HG03196 (cell line): ENCODE measurements around the gene IMP4.
"Not testable (repeated sequence)": the region's sequence is repeated elsewhere in the genome, so short reads cannot be mapped to it uniquely, and the experiment has no call there.

Source experiments
- ATAC-seq: cut with Tn5 transposase; IDR thresholded peaks from one replicate; pipeline ENCODE4 v1.9.1; 2021; ENCODE audit not compliant: unreplicated experiment

The IMP4 gene, protein sequence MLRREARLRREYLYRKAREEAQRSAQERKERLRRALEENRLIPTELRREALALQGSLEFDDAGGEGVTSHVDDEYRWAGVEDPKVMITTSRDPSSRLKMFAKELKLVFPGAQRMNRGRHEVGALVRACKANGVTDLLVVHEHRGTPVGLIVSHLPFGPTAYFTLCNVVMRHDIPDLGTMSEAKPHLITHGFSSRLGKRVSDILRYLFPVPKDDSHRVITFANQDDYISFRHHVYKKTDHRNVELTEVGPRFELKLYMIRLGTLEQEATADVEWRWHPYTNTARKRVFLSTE

DNA sequence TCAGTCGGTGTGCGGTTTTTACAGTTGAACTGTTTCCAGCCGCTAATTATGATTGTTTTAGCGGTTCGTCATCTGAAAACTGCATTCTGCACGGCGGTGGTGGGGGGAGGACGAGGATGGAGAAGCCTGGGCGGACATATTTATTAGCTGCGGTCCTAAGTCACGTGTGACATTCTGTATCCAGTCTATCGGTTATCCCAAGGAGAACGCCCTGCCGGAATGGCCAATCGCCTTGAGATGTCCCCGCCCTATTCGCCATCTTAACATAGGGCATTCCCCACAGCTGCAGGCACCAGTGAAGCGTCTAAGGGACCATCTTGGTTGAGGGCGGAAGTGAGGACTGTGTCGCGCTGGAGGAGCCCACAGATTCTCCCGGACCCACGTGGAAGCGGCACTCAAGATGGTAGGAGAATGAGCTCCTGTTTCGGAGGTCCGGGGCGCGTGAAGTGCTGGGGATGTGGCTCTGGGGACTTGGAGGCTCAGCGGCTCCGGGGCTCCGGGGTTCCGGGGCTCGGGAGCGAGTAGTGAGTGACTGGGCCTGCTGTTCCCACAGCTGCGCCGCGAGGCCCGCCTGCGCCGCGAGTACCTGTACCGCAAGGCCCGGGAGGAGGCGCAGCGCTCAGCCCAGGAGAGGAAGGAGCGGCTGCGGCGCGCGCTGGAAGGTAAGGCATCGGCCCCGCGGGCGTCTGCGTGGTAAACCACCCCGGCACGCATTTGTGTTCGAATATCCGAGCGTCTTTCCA is at the start of gene IMP4:
TSS of gene IMP4 (plus strand) at position 365 of the 743 bp plus-strand sequence. CDS start at position 401, 36 bp downstream.
- ATAC-seq, result peak; percentile 88

DNA sequence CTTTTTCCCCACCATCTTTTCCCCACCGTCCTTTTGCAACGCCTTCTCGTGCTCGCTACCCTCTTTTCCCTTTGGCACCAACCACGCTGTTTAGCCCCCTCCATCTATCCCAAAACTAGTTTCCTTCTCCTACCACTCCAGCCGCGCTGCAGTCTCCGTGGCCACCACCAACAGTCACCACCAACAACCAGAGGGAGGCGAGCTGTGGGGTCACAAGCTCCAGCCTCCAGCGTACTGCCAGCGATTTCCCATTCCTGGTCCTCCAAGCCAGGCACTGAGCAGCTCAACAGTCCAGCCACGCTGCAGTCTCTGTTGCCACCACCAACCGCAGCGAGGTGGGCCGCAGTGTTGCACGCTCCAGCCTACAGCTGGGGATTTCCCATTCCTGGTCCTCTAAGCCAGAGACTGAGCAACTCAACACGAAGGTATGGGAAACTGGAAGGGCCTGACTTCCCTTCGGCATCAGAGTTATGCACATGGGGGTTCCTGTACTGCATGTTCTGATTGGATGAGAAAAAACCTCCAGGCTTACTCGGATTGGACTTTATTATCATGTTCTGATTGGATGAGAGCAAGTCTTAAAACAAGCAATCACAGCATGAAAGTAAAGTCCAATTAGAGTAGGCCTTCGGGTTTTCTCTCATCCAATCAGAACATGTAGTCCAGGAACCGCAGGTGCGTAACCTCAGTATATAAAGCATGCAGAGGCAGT is 42.3 kb upstream of the IMP4 start:
- ATAC-seq, result no peak

DNA sequence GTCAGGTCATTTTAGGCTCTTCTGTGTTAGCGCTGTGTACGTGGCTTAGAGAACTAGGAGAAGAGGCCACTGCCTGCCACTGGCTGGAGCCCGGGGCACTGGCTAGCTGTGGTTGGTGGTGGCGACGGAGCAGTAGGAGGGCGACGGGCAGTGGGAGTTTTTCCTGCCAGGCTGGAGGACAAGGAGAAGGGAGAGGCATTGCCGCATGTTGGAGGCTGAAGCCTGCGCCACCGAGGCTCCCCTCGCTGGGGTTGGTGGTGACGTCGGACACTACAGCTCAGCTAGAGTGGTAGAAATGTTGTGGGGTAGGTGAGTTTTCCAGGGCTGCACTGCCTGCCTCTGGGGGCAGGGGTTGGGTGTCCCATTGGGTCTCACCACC is 41.7 kb upstream of the IMP4 start:
- ATAC-seq, result no peak

DNA sequence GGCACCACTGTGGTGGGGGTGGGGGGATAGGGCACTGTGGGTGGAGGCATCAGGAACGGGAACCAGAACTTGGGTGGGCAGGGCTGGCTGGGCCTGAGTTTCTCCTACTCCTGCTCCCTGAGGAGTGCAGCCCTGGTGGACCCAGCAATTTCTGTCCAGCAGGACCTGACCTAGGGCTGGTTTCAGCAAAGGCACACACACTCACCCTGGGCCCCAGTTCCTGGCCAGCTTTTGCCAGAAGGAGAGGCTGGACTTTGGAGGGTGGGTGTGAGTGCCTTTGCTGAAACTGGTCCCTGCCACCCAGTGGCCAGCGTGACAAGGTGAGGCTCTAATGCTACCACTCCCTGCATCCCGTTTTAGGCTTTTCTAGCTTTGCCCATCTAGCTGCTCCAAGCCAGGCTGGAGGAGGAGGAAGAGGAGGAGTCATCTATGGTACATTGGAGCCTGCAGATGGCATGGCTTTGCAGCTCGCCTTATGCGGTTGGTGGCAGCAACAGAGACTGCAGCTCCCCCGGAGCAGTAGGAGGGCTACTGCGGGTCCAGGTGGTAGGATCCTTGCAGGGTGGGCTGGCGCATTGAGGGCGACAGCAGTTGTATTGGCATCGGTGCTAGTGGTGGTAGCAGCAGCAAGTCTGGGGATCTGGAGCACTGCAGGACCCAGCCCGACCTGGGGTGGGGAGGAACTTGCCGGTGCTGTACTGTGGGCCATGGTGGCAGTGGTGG is 40.4 kb upstream of the IMP4 start:
- ATAC-seq, result no peak

DNA sequence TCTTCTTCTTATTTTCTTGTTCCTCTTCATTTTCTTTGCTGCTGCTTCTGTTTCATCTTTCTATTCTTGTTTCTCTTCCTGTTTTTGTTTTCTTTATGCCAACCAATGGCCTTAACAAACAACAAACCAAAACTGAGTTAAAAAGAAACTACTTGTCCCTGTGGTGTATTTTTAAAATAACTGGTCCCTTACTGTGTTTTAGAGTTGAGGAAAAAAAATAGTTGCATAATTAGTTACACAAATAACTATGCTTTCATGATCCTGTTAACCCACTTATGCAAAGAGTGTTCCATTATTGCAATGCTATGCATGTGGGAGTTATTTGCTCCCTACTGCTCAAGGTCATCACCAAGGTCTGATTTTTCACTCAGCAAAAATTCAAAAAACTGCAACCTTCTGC is 39.5 kb upstream of the IMP4 start:
- ATAC-seq, result no peak

DNA sequence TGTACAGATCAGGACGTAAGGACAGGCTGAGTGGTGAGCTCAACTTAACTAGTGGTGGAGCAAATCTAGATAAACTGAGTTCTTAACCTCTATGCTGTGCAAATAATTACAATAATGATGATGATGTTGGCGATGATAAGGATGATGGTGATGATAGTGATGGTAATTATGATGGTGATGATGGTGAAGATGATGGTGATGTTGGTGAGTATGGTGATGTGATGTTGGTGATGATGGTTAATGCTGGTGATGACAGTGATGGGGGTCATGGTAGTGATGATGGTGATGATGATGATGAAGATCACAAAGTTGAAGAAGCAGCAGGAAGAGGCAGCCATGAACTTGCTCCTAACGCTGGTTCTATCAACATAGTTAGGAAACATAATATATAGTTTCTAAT is 38.0 kb upstream of the IMP4 start:
- ATAC-seq, result no peak

DNA sequence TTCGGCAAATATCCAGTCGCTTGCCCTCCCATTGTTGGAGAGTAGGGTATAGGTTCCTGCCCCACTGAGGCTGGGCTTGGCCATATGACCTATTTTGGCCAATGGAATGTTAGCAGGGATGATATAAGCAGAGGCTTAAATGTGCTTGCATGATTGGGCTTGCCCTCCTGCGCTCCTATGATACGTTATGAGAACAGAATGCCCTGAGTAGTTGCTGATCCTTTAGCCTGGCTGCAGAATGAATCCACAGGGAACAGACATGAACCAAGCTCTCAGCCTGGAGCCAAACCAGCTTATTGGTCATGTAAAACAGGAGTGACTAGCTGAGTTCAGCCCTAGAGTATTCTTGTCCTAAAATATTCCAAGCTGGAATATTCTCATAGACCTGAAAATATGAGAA is 34.8 kb upstream of the IMP4 start:
- no peak for ATAC-seq

DNA sequence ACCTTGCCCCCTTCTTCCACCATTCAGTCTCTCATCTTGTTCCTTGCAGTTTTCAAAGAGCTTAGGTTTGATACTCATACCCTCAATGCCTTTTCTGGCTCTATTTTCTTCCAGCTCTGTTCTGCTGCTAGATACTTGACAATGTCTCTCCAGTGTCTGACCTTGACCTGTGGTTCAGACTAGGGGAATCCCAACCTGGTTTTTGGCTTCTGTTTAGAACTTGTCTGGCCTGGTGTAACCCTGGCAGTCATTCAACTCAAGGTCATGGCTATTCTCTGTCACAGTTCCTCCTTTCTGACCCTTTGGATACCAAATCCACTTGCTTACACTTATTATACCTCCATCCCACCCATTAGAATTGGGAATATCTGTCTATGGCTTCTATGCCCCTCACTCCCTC is 31.8 kb upstream of the IMP4 start:
- ATAC-seq, result no peak

DNA sequence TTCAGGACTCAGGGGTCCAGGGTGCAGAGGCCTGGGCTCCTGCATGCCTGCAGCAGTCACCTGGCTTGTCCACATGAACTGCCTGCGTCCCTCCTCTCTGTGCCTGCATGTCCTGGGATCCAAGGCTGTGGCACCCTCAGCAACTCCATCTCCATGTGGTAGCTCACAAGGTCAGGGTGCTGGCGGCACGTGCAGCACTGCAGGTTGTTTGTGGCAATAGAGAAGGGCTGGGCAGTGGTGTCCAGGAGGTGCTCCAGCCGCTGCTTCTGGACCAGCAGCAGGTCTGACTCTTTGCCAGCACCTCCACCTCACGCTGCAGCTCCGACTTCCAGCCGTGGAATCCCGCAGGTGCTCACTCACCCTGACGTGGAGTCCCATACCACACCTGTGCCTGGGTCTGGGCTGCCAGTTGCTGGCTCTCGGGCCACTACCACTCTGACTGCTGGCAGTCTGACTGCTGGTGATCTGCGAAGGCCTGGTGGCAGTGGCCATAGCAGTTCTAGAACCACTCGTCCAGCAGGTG is 28.8 kb upstream of the IMP4 start:
- ATAC-seq, result no peak

DNA sequence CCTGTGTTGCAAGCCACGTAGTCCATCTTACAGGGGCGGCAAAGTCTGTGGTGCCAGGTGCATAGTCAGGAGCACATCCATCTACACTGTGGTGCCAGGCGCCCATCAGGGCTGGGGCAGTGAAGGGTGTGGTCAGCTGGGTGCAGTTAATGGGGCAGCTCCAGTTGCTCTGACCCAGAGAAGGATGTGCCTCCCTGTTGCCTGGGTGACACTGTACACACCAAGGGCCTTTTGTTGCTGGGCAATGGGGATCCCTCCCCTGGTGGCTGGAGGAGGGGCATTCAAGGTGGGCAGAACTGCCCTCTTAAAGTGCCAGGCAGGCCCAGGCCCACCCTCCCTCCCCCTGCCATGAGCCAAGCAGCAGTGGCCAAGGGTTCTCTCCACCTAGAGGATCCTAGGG is 28.3 kb upstream of the IMP4 start:
- ATAC-seq, result no peak

DNA sequence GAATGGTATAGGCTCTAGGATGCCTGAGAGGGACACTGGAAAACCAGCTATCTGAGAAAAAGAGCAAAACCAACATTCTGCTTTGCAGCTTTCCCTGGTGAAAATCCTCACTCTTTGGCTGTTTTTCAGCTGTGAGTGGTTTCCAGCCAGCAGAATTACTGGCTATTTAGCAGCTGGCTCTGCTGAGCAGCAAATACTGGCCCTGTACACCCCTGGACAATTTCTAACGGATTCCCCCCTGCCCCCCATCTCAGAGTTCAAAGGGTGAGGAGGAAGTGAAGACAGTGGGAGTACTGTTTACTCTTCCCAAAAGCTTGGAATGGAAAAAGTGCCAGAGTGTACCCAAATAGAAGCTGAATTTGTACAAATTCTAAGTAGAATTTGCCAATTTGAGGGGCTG is 26.1 kb upstream of the IMP4 start:
- no peak for ATAC-seq

DNA sequence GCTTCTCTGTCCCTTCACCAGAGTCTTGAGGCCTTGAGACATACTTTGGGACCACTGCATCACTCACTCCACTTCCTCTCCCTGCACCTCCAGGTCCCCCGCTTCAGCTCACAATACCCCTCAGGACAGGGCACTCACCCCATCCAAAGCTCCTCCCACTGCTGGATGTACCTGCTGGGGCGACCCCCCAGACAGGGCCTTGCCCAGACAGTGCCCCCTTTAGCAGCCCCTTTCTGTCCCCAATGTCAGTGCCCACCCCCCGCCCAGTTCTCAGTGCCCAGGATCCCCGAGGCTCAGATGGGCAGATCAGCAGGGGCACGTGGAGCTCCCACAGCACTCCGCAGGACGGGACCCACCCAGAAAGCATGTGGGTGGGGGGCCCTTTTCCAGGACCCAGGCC is 23.8 kb upstream of the IMP4 start:
- no peak for ATAC-seq

DNA sequence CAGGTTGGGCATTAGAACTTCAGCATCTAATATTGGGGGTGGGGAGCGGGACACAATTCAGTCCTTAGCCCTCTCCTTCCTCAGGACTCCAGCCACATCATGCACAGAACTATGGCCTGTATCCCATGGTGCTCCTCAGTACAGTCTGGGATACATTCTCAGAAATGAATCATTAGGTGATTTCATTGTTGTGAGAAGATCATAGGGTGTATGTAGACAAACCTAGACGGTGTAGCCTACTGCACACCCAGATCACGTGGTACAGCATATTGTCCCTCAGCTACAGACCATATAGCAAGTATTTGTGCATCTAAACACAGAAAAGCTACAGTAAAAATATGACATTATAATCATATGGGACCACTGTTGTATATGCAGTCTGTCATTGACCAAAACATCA is 23.2 kb upstream of the IMP4 start:
- ATAC-seq, result no peak

DNA sequence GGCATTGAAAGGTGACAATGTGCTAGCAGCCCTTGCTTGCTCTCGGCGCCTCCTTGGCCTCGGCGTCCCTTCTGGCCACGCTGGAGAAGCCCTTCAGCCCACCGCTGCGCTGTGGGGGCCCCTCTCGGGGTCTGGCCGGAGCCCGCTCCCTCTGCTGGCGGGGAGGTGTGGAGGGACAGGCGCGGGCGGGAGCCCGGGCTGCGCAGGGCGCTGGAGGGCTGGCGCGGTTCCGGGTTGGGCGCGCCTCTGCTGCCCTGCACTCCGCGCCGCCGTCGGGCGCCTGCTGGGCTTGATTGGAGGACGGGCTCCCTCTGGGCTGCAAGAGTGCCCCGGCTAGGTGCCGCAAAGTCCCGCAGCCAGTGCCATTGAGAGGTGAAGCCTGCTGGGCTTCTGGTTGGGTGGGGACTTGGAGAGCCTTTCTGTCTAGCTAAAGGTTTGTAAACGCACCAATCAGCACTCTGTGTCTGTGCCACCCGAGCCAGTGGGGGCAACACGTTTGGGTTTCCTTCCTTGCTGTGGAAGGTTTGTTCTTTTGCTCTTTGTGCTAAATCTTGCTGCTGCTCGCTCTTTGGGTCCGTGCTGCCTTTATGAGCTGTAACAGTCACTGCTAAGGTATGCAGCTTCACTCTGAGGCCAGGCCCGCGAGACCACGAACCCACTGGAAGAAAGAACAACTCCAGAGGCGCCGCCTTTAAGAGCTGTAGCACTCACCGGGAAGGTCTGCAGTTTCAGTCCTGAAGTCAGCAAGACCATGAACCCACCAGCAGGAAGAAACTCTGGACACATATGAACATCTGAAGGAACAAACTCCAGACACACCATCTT is 14.8 kb upstream of the IMP4 start:
- ATAC-seq, result no peak

DNA sequence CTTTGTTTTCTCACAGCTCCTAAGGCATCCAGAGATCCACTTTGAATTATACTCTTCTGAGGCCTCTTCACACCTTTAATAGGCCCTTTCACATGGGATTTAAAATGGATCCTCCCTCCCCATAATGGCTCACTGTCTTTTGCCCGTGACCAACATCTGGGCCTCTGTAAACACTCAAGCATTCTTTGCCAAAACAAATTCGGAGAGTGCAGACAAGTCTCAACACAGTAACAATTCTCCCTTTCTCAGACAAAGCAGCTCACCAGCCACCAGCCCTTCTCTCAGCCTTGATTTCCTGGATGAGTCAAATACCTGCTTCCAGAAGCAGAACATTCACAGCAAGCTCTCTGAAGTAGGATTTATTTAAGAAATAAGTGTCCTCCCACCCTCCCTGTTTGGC is 14.0 kb upstream of the IMP4 start:
- no peak for ATAC-seq

DNA sequence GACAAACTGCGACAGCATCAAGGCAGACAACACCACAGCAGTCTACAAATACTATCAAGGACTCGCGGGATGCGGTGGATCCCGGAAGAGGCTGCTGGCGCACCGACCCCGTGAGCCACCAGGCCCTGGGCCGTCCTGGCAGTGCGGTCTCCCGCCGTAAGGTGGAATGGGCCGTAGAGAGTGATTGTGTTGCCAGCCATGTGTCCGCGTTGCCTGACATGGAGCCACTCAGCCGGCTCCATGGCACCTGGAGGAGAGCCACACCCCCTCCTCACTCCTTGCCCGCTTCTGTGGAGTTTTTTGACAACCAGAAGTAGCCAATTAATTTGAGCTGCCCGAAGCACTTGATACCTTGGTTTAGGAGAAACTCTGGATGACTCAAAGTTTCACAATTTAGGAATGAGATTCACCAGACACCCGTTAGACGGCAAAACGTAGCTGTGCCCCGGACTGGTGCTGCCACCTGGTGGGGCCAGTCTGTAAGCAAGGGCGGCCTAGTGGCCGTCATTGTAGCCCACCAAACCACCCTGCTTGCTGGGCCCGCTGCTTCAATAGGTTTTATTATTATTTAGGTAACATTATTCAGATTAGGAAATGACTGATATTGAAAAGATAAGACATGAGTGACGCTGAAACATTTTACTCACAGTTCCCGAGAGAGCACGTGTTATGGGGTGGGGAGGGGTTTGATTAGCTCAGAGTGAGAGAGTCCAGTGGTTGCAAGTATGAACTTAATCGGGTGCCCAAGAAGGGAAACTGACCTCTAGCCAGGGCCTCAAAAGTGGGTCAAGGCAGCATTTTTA is 10.2 kb upstream of the IMP4 start:
- ATAC-seq, result no peak

DNA sequence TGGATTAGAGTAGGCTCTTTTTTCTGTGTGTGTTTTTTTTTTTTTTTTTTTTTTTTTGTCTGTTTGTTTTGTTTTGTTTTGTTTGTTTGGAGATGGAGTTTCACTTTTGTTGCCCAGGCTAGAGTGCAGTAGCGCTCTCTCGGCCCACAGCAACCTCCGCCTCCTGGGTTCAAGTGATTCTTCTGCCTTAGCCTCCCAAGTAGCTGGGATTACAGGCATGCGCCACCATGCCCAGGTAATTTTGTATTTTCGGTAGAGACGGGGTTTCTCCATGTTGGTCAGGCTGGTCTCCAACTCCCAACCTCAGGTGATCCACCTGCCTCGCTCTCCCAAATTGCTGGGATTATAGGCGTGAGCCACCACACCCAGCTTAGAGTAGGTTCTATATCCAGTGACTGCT is 9.4 kb upstream of the IMP4 start:
- ATAC-seq, result not testable (repeated sequence)

DNA sequence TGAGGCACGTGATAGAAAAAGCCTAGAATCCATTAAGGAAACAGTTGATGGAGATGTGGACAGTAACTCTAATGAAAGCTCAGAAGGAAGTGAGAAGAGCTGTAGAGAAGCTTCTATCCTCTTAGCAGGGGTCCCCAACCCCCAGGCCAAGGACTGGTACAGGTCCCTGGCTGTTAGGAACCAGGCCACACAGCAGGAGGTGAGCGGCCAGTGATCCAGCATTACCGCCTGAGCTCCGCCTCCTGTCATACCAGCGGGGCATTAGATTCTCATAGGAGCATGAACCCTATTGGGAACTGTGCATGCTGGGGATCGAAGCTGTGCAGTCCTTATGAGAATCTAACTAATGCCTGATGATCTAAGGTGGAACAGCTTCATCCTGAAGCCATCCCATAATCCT is 8.7 kb upstream of the IMP4 start:
- ATAC-seq, result no peak

DNA sequence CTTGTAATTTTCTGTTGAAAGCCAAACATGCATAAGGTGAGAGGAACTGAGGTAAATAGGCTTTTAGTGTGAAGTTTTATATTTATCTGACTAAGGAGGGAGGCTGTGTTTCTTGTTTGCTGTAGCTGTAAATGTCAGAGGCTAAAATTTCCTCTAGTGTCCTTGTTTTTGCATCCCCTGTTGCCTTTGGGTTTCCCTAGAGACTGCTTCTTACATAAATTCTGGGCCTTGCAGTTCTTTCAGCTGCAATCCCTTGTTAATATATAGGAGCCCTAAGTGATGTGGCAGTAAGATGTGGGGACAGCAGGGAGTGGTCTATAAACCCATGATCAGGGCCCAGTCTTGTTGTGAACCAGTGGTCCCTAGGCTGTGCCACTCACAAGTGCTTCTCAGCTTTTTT is 7.5 kb upstream of the IMP4 start:
- no peak for ATAC-seq
